Loucy (cell line): ENCODE results near the gene PMEPA1.

ENCODE experiments used
- EZH2phosphoT487 ChIP-seq: fragments of 200-600 bp; IDR thresholded peaks from 2 replicates; pipeline ENCODE4 v1.6.1; 2018; ENCODE audit warnings: antibody characterized with exemption, mild to moderate bottlenecking, moderate library complexity, borderline replicate concordance
- TF ChIP-seq, protein P1 (sequence below): fragments of 200-600 bp; sonication (generic); conservative IDR thresholded peaks from 2 replicates; pipeline ENCODE4 v1.5.1; 2014; ENCODE audit warnings: mild to moderate bottlenecking, antibody characterized with exemption, low read length

- TF ChIP-seq, protein P1, sequence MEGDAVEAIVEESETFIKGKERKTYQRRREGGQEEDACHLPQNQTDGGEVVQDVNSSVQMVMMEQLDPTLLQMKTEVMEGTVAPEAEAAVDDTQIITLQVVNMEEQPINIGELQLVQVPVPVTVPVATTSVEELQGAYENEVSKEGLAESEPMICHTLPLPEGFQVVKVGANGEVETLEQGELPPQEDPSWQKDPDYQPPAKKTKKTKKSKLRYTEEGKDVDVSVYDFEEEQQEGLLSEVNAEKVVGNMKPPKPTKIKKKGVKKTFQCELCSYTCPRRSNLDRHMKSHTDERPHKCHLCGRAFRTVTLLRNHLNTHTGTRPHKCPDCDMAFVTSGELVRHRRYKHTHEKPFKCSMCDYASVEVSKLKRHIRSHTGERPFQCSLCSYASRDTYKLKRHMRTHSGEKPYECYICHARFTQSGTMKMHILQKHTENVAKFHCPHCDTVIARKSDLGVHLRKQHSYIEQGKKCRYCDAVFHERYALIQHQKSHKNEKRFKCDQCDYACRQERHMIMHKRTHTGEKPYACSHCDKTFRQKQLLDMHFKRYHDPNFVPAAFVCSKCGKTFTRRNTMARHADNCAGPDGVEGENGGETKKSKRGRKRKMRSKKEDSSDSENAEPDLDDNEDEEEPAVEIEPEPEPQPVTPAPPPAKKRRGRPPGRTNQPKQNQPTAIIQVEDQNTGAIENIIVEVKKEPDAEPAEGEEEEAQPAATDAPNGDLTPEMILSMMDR = no peak
- TF ChIP-seq EZH2phosphoT487 = no peak
Measured at GRCh38 chr20:57647933-57648785, 61.7 kb downstream of the PMEPA1 start.
